Fibroblast of lung (primary cell): ENCODE data around the gene JDP2.

Experiments used
- EZH2 ChIP-seq: IDR thresholded peaks from 2 replicates; pipeline ENCODE4 v1.5.1; 2012; ENCODE audit warnings: low read length, control low read depth, mild to moderate bottlenecking; ENCODE audit errors: missing control alignments
- TF ChIP-seq, protein P1 (sequence below), 2 donors: IDR thresholded peaks in 1 of 2; conservative IDR thresholded peaks in 1 of 2; 1 replicate in 1 of 2; 2 replicates in 1 of 2; pipeline ENCODE4 v1.5.1; 2011 to 2012; ENCODE audit warnings: low read length in 2 of 2, control low read depth in 1 of 2, inconsistent platforms in 1 of 2, low read depth in 1 of 2, mild to moderate bottlenecking in 1 of 2

- TF ChIP-seq, protein P1, sequence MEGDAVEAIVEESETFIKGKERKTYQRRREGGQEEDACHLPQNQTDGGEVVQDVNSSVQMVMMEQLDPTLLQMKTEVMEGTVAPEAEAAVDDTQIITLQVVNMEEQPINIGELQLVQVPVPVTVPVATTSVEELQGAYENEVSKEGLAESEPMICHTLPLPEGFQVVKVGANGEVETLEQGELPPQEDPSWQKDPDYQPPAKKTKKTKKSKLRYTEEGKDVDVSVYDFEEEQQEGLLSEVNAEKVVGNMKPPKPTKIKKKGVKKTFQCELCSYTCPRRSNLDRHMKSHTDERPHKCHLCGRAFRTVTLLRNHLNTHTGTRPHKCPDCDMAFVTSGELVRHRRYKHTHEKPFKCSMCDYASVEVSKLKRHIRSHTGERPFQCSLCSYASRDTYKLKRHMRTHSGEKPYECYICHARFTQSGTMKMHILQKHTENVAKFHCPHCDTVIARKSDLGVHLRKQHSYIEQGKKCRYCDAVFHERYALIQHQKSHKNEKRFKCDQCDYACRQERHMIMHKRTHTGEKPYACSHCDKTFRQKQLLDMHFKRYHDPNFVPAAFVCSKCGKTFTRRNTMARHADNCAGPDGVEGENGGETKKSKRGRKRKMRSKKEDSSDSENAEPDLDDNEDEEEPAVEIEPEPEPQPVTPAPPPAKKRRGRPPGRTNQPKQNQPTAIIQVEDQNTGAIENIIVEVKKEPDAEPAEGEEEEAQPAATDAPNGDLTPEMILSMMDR (conservative IDR thresholded peaks at IDR 0.05 in 1 of 2, IDR thresholded peaks at IDR 0.05 in 1 of 2; ENCODE audit: low read depth in 1 of 2, low read length in 2 of 2), result no peak
- no peak for TF ChIP-seq EZH2
Observed at GRCh38 chr14:75467763-75468162, 39.9 kb downstream of the JDP2 start.
